ENCODE results near the gene TOGARAM1.
A peak's percentile ranks its signal among the peaks of the same experiment; 100 is the strongest.

TOGARAM1 gene, protein sequence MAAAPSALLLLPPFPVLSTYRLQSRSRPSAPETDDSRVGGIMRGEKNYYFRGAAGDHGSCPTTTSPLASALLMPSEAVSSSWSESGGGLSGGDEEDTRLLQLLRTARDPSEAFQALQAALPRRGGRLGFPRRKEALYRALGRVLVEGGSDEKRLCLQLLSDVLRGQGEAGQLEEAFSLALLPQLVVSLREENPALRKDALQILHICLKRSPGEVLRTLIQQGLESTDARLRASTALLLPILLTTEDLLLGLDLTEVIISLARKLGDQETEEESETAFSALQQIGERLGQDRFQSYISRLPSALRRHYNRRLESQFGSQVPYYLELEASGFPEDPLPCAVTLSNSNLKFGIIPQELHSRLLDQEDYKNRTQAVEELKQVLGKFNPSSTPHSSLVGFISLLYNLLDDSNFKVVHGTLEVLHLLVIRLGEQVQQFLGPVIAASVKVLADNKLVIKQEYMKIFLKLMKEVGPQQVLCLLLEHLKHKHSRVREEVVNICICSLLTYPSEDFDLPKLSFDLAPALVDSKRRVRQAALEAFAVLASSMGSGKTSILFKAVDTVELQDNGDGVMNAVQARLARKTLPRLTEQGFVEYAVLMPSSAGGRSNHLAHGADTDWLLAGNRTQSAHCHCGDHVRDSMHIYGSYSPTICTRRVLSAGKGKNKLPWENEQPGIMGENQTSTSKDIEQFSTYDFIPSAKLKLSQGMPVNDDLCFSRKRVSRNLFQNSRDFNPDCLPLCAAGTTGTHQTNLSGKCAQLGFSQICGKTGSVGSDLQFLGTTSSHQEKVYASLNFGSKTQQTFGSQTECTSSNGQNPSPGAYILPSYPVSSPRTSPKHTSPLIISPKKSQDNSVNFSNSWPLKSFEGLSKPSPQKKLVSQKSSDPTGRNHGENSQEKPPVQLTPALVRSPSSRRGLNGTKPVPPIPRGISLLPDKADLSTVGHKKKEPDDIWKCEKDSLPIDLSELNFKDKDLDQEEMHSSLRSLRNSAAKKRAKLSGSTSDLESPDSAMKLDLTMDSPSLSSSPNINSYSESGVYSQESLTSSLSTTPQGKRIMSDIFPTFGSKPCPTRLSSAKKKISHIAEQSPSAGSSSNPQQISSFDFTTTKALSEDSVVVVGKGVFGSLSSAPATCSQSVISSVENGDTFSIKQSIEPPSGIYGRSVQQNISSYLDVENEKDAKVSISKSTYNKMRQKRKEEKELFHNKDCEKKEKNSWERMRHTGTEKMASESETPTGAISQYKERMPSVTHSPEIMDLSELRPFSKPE (N-terminal part only)

DNA sequence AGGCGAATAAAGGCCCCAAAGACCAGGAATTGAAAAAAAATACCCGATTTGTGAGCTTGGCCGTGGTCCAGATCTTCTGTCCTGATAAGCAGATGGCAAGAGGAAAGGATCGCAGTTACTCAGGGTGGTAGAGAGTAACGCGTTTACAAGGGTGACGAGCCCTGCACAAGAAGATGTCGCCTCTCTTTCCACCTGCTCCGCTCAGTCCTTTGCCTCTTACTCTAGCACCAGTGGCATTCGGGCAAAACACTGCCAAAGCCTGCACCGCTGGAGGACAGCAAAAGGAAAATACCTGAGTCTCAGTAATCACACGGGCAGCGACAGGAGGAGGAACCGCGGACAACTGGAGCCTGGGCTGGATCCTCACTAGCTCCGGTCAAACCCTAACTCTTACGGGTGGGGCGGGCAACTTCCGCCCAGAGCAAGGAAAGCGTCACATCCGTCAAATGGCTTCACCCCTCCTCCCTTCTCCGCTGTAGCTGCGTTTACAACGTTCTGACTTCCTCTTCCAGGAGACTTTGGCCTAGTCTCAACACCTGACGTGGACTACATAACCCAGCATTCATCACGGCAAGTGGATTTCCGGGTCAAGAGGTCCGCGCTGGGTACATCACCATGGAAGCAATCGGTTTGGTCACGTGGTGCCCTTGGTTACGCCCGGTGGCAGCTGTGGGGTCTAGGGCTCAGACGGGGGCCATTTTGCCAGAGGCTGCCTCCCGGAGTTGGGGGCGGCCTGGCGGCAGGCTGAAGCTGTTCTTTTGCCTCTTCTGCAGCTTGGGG, at the start of gene TOGARAM1, which contains the start of gene KLHL28:
Gene TOGARAM1 (plus strand): TSS at position 637 of the 780 bp plus-strand sequence. CDS start 232 bp downstream, outside the sequence.
Gene KLHL28 (minus strand): TSS at position 394 of the 780 bp plus-strand sequence. CDS start 16,019 bp downstream, outside the sequence.
- DNase-seq = peak; percentile 98

DNA sequence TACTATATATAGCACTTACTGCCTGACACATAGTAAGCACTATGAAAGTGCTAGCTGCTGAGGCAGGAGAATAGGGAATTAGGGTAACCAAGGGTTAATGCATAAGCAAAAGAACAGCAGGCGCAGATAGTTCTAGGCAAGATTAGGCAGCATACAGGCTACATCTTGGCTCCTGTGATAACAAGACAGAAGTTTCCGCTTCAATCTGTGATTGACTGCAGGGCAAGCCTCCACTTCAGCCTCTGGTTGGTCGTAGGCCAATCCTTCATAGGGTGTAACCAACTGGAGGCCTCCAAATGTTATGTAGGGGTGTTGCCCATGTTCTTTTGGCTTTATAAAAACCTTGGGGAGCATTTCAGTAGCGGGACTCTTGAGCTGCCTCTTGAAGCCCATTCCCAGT, 47.1 kb upstream of the TOGARAM1 start:
- no peak for DNase-seq

DNA sequence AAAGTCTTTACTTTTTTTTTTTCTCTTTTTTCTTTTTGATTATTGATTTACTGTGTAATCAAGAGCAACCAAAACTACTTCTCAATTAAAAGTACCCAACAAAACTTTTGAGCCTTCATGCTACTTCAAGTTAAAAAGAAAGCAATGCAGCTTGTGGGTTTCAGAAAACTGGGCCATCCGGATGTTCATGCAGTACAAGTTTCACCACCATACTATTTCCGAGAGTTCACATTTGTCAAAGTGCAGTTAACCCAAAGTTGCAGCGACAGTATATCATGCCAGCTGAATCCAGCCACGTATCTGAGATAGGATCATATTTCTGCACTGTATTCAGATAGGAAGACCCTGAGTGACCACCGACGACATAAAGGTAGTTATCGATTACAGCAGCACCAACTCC, 33.2 kb upstream of the TOGARAM1 start:
- no peak for DNase-seq

DNA sequence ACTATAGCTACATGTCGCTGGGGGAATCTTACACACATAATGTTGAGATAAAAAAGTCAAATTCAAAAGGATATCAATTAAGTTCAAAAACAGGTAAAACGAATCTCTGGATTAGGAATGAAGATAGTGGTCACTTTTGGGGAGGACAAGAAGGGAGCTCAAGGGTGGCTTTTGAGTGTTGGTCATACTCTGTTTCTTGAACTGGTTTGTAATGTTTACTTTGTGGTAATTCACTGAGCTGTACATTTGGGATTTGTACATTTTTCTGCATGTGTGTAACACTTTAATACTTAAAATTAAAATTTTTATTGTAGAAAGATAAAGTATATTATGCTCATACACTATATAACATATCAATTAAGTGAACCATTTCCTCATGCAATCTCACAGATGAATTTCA, 26.8 kb upstream of the TOGARAM1 start:
- DNase-seq = no peak

DNA sequence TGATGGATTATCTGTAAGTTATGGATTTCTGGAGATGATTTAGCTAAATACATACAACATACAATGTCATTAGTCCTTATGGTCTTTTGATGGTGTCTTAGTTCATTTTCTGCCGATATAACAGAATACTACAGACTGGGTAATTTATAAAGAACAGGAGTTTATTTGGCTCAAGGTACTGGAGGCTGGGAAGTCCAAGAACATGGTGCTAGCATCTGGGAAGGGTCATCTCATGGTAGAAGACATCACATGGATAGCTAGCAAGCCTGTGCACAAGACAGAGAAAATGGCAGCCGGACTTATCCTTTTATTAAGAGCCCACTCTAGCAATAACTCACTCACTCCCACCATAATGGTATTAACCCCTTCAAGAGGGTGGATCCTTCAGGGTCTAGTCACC, 24.4 kb upstream of the TOGARAM1 start:
- no peak for DNase-seq

DNA sequence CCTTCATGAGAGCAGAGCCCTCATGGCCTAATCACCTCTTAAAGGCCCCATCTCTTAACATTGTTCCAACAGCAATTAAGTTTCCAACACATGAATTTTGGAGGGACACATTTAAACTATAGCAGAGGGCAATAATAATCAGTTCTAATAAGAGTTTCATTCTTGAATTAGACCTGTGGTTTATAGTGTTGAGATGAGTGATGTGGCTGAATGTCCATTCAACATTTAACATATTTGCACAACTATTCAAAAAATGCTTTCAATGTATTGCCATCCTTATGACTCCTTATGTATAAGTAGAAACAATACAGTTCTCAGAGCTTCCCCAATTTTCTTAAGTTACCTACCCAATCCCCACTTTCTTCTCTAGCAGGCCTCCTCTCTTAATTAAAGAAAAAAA, 21.8 kb upstream of the TOGARAM1 start:
- DNase-seq = no peak

DNA sequence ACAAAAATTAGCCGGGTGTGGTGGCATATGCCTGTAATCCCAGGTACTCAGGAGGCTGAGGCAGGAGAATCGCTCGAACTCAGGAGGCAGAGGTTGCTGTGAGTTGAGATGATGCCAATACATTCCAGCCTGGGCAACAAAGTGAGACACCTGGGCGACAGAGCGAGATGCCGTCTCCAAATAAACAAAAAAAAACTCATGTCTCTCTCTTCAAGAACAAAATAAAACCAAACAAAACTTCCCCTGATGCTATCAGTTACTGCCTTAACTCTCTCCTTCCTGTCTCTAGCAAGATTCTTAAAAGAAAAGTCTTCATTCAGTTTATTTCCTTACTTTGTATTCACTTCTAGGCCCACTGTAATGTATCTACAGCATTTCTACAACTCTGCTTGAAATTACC, 21.0 kb upstream of the TOGARAM1 start:
- no peak for DNase-seq

DNA sequence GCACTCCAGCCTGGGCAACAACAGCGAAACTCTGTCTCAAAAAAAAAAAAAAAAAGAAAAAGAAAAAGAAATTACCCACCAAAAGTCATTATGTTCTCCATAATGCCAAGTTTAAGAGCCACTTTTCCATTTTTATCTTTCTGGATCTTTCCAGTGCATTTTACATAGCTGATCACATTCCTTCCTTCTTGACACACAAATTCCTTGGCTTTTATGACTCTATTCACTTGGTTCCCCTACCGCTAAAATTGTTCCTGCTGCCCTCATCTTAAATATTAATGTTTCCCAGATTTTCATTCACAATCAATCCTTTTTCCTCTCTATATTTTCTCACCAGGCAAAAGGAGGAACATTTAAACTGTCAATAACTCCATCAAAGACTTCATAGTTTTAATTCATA, 20.4 kb upstream of the TOGARAM1 start:
- no peak for DNase-seq

DNA sequence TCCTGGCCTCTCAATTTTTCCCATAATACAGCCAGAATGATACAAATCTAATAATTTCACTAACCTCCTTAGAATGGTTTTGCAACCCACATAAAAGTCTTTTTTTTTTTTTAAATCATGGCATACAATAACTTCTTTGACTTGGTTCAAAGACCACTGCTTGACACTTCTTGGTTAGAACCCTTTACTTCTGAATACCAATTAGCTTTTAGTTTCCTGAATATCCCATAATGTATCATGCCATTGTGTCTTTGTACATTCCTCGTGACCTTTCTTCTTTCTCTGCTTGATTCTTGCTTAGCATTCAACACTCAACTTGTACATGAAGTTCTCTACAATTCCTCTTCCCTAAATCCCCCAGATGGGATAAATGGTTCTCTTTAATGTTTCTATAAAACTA, 19.6 kb upstream of the TOGARAM1 start:
- DNase-seq = no peak

DNA sequence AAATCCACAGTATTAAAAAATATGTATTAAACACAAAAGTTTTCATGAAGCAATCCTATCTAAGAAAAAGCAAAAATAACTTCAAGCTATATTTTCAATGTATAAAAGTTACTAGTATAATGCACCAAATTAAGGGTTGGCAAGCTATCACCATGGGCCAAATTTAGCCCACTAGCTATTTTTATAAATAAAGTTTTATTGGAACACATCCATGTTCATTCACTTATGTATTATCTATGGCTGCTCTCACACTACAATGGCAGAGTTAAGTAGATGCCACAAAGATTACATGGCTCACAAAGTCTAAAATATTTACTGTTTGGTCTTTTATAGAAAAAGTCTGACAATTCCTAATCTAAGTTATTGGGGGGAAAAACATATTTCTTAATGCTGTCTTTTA, 17.9 kb upstream of the TOGARAM1 start:
- DNase-seq = no peak

DNA sequence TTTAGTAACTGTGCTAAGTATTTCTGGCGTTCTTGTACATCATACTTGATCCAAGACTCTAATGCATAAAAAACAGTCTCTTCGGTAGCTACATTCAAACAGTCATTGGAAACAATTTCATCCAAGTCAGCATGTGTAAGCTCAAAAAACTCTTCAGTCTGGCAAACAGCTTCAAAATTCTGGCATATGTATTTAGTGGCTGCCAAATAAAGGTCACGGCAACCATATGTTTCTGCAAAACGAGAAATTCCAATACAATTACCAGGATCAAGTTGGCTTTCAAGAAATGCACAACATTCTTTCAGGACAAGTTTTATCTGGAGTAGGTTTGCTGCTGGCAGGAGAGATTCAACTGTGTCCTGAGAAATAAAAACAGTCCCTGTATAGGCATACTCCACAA, 16.7 kb upstream of the TOGARAM1 start:
- DNase-seq = no peak

DNA sequence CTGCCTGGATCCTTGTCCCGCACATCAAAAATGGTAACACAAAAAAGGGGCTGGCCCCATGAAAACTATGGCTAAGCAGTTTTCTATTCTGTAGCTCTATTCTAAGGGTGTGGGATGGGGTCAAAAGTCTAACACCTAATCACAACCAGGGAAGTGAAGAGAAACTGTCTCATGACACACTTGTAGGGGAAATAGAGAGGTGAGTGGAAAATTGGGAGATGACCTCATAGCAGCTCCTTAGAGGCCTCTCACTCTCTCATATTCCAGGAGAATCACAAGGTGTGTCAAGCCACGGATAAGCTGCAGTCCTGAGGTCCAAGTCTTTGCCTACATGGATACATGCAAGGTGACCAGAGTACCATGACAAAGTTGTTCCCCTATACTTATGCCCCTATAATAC, 10.9 kb upstream of the TOGARAM1 start:
- DNase-seq = no peak

DNA sequence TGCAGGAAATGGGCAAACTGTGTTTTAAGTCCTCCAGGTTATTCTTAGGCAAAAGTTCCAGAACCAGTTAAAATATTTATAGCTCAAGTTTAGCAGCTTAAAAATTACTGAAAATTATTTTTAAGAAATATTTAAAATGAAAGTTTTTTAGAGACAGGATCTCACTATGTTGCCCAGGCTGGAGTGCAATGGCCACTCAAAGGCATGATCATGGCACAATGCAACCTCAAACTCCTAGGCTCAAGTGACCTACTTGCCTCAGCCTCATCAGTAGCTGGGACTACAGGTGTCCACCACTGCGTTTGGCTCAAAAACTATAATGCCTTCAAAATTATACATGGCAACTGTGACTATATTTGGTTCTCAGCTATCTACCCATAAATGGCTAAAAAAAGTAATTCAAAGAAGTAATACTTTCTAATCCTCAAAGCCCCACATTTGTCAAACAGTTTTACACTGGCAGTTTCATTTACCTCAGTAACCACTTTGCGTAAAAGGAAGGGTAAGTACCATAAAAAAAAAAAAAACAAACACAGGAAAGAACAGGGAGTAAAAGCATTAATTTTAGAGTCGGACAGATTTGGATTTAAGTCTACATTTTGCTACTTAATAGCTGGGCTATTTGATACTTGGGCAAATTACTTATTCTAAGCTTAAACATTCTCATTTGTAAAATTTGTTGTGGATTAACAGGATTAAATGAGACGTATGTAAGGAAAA, 9.4 kb upstream of the TOGARAM1 start:
- DNase-seq = no peak

DNA sequence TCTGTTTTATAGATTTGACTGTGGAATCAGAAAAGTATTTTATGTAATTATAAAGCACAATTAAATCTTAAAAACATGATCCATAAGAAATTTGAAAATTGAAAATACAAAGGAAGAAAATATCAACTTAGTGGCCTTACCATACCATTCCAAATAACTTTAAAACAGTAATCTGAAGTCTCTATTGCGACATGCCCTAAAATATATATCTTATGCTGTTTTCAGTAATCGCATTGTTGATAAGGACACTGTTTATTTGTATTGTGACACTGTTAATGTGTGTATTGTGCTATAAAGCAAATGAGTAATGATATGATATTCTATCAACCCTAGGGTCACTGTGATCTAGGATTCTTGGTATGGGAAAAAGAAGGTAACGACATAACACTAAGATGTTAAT, 7.2 kb upstream of the TOGARAM1 start:
- DNase-seq = no peak

DNA sequence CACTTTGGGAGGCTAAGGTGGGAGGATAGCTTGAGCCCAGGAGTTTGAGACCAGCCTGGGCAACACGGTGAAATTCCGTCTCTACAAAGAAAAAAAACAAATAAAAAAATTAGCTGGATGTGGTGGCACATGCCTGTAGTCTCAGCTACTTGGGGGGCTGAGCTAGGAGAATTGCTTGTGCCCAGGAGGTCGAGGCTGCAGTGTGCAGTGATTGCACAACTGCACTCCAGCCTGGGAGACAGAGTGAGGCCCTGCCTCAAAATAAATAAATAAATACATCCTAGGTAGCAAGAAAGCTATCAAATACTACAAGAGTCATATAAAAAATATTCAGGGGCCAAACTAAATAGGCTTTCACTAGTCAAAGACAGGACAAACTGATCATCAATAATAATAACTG, 6.5 kb upstream of the TOGARAM1 start:
- no peak for DNase-seq

DNA sequence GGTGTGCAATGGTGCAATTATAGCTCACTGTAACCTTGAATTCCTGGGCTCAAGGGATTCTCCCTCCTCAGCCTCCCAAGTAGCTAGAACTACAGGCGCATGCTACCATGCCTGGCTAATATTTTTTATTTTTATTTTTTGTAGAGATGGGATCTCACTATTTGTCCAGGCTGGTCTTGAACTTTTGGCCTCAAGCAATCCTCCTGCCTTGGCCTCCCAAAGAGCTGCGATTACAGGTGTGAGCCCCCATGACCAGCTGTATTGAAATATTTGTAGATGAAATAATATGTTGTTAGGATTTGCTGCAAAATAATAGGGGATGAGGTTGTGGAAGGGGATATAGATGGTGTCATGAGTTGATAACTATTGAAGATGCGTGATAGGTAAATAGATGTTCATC, 5.1 kb upstream of the TOGARAM1 start:
- DNase-seq = no peak

DNA sequence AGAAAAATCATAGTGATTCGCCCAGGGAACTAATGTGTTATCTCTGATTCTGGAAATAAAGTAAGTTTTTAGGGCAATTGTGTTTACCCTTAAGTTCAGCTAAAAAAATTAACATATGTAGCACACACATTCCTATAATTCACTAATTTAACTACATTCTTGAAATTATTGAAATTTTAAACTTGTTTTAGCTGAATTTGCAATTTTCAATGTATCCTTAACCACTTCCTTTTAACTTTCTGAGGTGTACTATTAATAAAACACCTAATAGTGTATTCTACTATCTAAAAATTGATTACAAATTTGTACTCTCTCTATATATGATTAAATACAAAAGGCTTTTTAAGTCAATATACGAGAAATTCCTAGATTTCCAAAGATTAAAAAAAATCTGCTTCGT, 2.5 kb upstream of the TOGARAM1 start:
- DNase-seq = no peak

DNA sequence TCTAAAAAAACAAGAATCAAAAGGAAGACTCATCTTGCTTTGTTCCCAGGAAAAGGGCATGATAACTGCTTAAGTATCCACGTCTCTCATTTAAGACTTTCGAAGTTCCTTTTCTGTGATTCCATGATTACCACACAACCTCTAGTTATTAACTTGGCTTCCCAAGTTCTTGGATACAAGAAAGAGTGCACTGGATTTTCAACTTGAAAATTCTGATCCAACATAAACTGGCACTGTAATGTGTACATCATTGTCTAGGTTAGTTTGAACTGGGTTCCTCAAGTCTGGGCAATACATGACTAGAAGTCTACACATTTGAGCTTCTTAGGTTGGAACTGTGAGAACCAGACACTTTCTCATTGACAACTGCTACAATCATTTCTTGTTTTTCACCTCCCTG, 1.8 kb upstream of the TOGARAM1 start:
- DNase-seq = no peak

DNA sequence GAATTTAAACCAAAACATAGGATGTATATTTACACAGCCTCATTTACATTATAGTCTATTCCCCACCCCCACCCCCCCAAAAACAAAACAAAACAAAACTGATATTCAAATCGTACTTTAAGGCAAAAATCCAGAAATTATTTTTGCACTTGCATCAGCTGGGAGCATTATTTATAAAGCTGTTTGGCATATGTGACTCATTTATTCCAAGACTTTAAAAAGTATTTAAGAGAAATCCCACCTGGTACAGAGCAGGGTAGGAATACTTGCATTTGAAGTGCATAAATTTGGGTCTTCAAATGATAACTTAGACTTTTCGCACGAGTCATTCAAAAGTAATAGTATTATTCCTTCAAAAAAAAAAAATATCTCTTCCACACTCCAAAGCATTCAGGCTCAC, 1.3 kb upstream of the TOGARAM1 start:
- no peak for DNase-seq

DNA sequence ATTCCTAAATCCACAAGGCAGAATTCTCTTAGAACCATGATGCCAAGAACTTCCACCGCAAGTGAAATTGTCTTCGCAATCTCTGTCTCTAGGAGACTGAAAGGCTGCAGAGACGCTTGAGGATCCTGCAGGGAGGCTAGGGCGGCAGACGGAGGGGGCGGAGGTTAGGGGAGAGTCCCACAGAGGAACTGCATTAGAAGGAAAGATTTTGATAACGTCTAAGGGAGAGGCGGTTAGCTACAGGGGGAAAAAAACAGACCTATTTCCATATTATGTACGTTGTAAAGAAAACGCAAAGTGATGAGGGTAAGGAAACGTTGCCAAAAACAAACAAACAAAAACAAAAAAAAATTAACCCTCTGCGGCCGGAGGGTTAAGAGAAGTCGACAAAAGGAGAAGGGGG, 838 bp upstream of the TOGARAM1 start:
- peak; percentile 72 for DNase-seq

DNA sequence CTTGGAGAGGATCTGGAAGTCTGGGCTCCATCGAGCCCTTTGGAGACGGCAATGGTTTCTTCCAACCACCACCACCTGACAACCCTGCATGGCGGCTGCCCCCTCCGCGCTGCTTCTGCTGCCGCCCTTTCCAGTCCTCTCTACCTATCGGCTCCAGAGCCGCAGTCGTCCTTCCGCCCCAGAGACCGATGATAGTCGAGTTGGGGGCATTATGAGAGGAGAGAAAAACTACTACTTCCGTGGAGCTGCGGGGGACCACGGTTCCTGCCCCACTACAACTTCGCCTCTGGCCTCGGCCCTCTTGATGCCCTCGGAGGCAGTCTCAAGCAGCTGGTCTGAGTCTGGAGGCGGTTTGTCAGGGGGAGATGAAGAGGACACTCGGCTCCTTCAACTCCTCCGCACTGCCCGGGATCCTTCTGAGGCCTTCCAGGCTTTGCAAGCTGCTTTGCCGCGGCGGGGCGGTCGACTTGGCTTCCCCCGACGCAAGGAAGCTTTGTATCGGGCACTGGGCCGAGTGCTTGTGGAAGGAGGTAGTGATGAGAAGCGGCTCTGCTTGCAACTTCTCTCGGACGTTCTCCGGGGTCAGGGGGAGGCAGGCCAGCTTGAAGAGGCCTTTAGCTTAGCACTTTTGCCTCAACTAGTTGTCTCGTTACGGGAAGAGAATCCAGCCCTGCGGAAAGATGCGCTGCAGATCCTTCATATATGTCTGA, 499 bp downstream of the TOGARAM1 start:
- DNase-seq = no peak
